MG63 (cell line): Measurements from ENCODE around the gene SECISBP2. TPM values are rescaled to one million over a fixed set of nuclear protein-coding genes. Genes with fewer than 3 reads are reported as not detected.
A peak's percentile ranks its signal among the peaks of the same experiment; 100 is the strongest.
"Not testable (repeated sequence)": the region's sequence is repeated elsewhere in the genome, so short reads cannot be mapped to it uniquely, and the experiment has no call there.

Experiments used
- DNase-seq: peaks from one replicate; pipeline ENCODE4 v3.0.0-alpha.2; 2020
- H3K27me3 ChIP-seq: fragments of 250-450 bp; sonication (Bioruptor Pico); 2 replicates; pipeline ENCODE4 v1.5.1; 2020; ENCODE audit warnings: mild to moderate bottlenecking, moderate library complexity
- H3K36me3 ChIP-seq: fragments of 250-450 bp; sonication (Bioruptor Pico); 2 replicates; pipeline ENCODE4 v1.5.1; 2020; ENCODE audit warnings: mild to moderate bottlenecking, moderate library complexity
- H3K4me3 ChIP-seq: fragments of 250-450 bp; sonication (Bioruptor Pico); 2 replicates; pipeline ENCODE4 v1.5.1; 2020; ENCODE audit warnings: mild to moderate bottlenecking, moderate library complexity
- H3K9me3 ChIP-seq: fragments of 250-450 bp; sonication (Bioruptor Pico); 2 replicates; pipeline ENCODE4 v1.5.1; 2020; ENCODE audit warnings: mild to moderate bottlenecking, moderate library complexity
- total RNA-seq: library from RNA; depleted of rRNA; stranded (reverse); fragments of >200 nt; shearing (Covaris generic); gene quantifications from 2 replicates; pipeline ENCODE4 v1.2.3, GENCODE V29; 2014; ENCODE audit warnings: low replicate concordance

The SECISBP2 gene
- total RNA-seq, 1 experiment from 2014 or later = 9.7 TPM

DNA sequence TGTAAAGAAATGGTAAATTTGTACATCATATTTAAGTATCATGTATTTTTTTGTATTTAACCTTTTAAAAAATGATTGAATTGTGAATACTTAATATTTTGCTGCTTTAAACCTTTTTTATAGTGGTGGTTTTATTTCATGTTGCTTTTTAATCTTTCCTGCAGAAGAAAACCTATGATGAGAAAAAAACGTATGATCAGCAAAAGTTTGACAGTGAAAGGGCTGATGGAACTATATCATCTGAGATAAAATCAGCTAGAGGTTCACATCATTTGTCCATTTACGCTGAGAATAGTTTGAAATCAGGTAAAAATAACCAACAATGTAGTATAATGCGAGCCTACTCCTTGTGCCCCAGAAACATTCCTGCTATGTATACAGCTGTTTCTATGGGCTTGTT is 7.4 kb downstream of the SECISBP2 start:
- no peak for DNase-seq
- no peaks in the 10 kb centered on the region for H3K27me3 ChIP-seq
- no peak overlapping the region for H3K4me3 ChIP-seq
- peaks cover 29% of the 10 kb centered on the region for H3K36me3 ChIP-seq
- H3K9me3 ChIP-seq = no peaks in the 10 kb centered on the region

DNA sequence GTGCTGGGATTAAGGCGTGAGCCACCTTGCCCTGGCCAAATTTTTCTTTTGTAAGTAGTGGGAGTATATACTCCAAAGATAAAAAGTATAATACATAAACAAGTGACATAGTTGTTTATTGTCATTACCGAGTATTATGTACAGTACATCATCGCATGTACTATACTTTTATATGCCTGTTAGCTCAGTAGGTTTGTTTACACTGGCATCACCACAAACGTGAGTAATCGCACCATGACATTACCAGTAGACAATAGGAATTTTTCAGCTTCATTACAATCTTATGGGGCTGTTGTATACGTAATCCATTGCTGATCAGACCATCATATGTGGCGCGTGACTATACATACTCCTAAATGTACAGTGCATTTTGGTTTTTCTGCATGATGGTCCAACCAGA is 9.8 kb downstream of the SECISBP2 start:
- Histone ChIP-seq H3K4me3 (no peak overlapping the region), H3K27me3 (no peaks in the 10 kb centered on the region), H3K36me3 (peaks cover 35% of the 10 kb centered on the region), H3K9me3 (no peaks in the 10 kb centered on the region)
- peak; percentile 63 for DNase-seq

DNA sequence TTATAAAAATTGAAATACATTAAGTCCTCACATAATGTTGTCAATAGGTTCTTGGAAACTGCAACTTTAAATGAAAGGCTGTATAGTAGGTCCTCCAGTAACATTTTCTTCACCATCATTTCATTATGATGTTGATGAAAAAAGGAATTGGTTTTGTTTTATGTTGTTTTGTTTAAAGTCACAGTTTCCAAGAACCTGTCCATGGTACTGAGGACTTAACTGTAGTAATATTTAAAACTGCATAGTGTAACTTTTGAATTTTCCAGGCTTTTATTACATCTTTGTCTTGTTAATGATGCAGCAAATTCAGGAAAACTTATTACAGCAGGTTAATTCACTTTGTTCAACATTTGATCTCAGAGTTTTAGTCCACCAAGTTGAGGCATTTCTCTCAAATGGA is 11.6 kb downstream of the SECISBP2 start:
- Histone ChIP-seq H3K4me3 (no peak overlapping the region), H3K9me3 (no peaks in the 10 kb centered on the region), H3K27me3 (no peaks in the 10 kb centered on the region), H3K36me3 (peaks cover 47% of the 10 kb centered on the region)
- DNase-seq = no peak

DNA sequence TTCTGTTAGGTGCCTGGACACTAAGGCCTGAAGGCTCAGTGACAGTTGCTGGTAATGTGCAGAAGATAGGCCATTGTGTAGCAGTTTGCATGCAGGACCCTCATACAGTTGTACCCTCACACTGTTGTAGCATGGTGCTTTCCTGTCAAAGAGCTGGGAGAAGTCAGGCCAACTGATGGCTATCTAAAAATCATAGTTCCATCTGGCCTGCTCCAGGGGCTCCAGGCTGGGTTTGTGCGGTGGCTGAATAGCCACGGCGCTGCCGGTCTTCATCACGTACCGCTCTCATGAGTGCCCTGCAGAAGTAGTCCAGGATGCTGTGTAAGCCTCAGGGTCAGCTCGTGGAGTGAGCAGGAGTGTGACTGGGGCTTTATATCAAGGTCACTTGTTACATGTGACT is 12.2 kb downstream of the SECISBP2 start:
- H3K4me3 ChIP-seq = no peak overlapping the region
- peaks cover 47% of the 10 kb centered on the region for H3K36me3 ChIP-seq
- no peak for DNase-seq
- H3K9me3 ChIP-seq = no peaks in the 10 kb centered on the region
- H3K27me3 ChIP-seq = no peaks in the 10 kb centered on the region

DNA sequence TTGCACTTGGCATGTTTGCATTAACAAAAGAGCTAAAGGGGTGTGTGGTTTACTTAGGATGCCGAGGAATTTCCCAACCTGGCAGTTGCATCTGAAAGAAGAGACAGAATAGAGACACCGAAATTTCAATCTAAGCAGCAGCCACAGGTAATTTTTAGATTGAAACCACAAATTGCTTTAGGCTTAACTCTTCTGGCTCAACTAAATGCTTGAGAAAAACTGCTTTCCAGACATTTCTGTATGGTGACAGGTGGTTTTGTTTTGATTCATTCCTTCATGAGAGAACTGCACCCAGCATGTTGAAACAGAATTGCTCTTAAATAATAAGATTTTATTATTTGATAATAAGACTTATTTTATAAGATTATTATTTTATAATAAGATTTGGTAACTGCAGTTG is 21.5 kb downstream of the SECISBP2 start:
- Histone ChIP-seq H3K9me3 (no peaks in the 10 kb centered on the region), H3K27me3 (no peaks in the 10 kb centered on the region), H3K4me3 (no peak overlapping the region), H3K36me3 (peaks cover 27% of the 10 kb centered on the region)
- DNase-seq = no peak

DNA sequence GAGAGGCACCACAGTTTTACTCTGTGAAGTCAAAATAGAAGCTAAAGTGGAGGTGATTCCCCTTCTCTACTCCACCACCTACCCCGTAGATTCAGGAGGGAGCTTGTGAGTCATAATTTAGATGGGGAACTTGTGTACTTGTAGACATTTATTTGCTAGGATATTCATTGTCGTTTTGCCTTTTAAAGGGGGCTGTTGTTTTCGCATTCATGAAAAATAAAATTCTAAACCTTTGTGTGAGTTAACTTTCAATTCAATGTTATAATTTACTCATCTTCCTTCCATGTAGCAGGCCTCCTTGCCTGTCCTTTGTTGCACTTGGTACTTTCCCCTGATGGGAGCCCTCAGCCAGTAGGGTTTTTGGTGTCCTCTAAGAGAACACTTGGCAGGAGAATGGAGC is 22.0 kb downstream of the SECISBP2 start:
- H3K36me3 ChIP-seq = peaks cover 31% of the 10 kb centered on the region
- H3K9me3 ChIP-seq = no peaks in the 10 kb centered on the region
- H3K4me3 ChIP-seq = no peak overlapping the region
- DNase-seq = no peak
- no peaks in the 10 kb centered on the region for H3K27me3 ChIP-seq

DNA sequence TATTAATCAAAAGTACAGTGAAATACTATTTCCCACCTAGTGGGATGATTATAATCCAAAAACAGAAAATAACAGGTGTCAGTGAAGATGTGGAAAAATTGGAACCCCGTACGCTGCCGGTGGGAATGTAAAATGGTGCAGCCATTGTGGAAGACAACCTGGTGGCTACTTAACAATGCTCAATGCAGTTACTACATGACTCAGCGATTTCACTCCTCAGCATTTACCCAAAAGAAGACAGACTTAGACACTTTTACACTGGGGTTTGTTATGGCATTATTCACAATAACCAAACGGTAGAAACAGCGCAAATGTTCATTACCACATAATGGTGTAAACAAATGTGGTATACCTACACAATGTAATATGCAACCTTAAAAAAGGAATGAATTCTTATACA is 23.9 kb downstream of the SECISBP2 start:
- H3K27me3 ChIP-seq = no peaks in the 10 kb centered on the region
- DNase-seq = no peak
- H3K4me3 ChIP-seq = no peak overlapping the region
- H3K36me3 ChIP-seq = peaks cover 45% of the 10 kb centered on the region
- no peaks in the 10 kb centered on the region for H3K9me3 ChIP-seq

DNA sequence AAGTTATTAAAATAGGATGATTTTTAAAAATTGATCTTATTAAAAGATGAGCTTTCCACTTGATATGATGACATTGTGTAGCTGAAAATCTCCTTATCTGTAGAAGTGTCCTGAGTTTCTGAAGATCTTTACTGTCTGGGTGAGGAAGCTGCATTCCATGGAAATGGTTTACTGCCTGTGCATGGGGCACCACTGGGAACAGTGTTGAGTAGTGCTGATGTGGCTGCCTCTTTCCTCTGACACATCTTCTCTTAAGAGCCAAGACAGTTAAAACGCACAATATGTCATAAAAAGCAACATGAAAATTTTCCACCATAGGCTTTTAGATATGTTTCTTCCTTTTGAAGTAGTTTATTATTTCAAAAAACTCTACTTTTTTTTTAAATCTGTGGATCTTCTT is 24.6 kb downstream of the SECISBP2 start:
- peaks cover 48% of the 10 kb centered on the region for H3K36me3 ChIP-seq
- DNase-seq = no peak
- H3K27me3 ChIP-seq = no peaks in the 10 kb centered on the region
- H3K4me3 ChIP-seq = no peak overlapping the region
- H3K9me3 ChIP-seq = no peaks in the 10 kb centered on the region

DNA sequence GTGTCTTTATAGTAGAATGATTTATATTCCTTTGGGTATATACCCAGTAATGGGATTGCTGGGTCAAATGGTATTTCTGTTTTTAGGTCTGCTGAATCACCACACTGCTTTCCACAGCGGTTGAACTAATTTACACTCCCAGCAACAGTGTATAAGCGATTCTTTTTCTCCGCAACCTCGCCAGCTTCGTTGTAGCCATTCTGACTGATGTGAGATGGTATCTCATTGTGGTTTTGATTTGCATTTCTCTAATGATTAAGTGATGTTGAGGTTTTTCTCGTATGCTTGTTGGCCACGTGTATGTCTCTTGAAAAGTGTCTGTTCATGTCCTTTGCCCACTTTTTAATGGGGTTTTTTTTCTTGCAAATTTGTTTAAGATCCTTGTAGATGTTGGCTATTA is 25.5 kb downstream of the SECISBP2 start:
- DNase-seq, H3K9me3 ChIP-seq, H3K27me3 ChIP-seq, H3K4me3 ChIP-seq: not testable (repeated sequence)
- peaks cover 54% of the 10 kb centered on the region for H3K36me3 ChIP-seq

DNA sequence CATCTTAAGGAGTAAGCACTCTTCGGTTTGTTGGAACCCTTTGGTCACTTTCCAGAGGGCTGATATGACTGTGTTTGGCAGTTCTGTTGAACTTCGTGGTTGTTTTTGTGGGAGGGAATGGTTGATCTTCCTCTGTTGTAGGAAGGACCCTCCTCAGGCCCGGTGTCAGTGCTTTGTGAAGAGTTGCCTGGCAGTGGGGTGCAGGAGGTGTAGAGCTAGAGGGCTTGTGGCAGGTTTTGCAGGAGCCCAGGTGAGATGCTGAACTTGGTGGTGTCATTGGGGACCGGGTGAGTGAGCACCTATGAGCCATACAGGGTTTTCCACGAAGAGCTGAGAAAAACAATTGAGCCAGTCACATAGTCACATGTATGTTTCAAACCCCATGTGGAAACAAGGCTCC is 27.2 kb downstream of the SECISBP2 start:
- no peak overlapping the region for H3K4me3 ChIP-seq
- peaks cover 56% of the 10 kb centered on the region for H3K36me3 ChIP-seq
- DNase-seq = no peak
- no peaks in the 10 kb centered on the region for H3K9me3 ChIP-seq
- no peaks in the 10 kb centered on the region for H3K27me3 ChIP-seq

DNA sequence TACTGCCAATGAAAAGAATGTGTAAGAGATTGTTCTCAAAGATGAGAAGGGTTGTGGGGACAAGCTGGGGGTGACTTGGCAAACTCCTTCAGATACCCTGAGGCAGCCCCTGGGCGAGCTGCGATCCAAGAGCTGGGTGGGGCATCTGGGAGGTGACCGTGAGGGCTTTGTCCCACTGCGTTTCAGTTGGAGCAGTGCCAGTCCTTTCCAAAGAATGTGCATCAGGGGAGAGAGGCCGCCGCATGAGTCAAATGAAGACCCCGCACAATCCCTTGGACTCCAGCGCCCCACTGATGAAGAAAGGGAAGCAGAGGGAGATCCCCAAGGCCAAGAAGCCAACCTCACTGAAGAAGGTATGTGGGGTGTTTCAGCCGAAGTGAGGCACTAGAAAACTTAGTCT is 28.4 kb downstream of the SECISBP2 start:
- H3K4me3 ChIP-seq = no peak overlapping the region
- peaks cover 49% of the 10 kb centered on the region for H3K36me3 ChIP-seq
- H3K9me3 ChIP-seq = no peaks in the 10 kb centered on the region
- H3K27me3 ChIP-seq = no peaks in the 10 kb centered on the region
- no peak for DNase-seq

DNA sequence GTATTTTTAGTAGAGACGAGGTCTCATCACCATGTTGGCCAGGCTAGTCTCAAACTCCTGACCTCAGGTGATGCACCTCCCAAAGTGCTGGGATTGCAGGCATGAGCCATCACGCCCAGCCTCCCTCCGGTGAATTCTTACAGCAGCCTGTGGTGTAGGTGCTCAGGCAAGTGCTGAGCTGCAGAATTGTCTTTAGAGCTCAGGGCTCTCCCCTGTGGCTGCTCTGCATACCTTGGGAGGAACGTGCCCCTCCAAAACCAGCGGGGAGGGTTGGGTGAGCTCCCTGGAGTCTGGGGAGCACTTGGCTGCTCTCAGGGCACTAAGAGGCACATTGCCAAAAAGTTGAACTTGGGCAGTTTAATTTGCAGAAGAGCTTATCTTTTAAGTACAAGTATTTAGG is 29.4 kb downstream of the SECISBP2 start:
- DNase-seq = no peak
- Histone ChIP-seq H3K9me3 (no peaks in the 10 kb centered on the region), H3K27me3 (no peaks in the 10 kb centered on the region), H3K4me3 (no peak overlapping the region), H3K36me3 (peaks cover 43% of the 10 kb centered on the region)

DNA sequence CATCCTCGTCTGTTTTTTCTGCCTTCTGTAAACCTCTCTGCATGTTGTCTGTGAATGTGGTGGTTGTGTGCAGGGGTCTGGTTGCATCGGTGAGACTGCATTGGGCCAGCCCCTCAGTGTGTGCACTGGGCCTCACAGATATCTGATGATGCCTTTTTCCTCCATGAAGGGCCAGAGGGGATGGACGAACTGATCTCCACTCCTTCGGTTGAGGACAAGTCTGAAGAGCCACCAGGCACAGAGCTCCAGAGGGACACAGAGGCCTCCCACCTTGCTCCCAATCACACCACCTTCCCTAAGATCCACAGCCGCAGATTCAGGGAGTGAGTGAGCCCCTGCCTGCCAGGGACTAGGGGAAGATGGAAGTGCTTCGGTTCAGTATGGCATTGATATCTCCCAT is 31.3 kb downstream of the SECISBP2 start:
- Histone ChIP-seq H3K4me3 (no peak overlapping the region), H3K9me3 (no peaks in the 10 kb centered on the region), H3K27me3 (no peaks in the 10 kb centered on the region), H3K36me3 (peaks cover 42% of the 10 kb centered on the region)
- no peak for DNase-seq

DNA sequence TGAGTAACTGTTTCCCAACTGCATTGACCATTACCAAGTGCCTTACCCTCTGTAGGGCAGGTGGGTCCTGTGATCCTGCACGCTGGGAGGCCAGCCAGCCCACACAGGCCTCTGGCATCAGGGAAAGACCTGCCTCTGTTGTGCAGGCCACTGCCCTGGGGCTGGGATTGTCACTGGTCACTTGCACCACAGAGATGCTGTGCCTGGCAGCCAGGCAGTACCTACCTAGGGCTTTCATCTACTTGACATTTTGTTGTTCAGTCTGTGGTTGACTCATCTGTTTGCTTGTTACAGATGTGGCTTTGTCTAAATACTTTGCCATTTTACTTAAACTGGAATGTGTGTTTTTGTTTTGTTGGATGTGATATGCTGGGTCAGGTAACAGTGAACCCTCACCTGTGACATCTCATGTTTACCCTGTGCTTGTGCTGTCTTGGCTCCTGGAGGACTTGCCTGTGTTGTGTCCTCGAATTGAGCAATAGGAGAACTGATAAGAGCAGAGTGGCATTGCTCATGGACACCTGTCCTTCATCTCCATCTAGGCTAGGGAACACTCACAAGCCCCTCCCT is 32.8 kb downstream of the SECISBP2 start:
- Histone ChIP-seq H3K9me3 (no peaks in the 10 kb centered on the region), H3K4me3 (no peak overlapping the region), H3K27me3 (no peaks in the 10 kb centered on the region), H3K36me3 (peaks cover 37% of the 10 kb centered on the region)
- no peak for DNase-seq

DNA sequence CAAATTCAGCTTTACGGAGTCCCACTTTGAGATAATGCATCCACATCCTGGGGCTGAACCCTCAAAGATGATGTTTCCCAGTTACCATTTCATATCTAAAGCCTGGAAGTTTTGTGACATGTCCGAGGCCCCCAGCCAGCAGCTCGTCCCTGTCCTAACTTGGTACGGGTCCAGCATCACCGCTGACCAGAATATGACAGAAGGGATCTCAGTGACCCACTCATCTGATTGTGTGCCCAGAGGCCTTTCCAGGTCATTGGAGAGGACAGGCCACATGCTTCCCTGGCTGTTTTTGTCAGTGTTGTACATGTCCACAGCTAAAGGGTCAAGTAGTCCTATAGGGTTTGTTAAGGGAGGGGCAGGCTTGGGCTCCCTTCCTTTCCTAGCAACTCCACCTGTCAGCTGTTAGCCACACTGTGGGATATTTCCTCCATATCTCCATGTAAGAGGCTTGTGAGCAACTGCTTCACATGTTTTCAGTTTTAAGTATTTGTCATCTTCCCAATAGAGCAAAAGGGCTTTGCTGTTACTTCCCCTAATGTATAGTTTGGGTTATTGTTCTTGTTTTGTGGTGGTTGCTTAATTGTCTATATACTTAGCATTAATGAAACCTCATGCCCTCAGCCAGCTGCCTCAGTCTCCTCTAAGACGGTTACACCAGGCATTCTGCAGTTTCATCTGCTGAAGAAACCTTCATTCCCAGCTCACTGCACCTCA is 33.4 kb downstream of the SECISBP2 start:
- Histone ChIP-seq H3K9me3 (no peaks in the 10 kb centered on the region), H3K27me3 (no peaks in the 10 kb centered on the region), H3K4me3 (no peak overlapping the region), H3K36me3 (peaks cover 33% of the 10 kb centered on the region)
- no peak for DNase-seq

DNA sequence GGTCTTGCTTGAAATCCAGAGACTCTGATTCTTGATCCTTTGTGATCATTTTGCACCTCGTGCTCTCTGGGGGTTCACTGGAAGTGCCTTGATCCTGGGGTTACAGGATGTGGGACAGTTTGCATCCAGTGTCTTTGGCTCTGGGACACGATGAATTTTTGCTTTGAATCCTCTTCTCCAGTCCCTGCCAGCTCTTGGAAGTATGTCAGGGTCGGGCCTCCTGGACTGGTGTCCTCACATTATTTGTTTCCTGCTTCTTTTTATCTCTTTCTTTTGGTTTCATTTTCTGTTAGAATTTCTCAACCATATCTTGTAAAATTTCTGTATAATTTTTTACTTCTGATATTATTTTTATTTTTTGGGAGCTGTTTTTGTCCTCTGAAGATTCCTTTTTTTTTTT is 34.2 kb downstream of the SECISBP2 start:
- H3K9me3 ChIP-seq = no peaks in the 10 kb centered on the region
- no peak for DNase-seq
- H3K4me3 ChIP-seq = no peak overlapping the region
- no peaks in the 10 kb centered on the region for H3K27me3 ChIP-seq
- peaks cover 33% of the 10 kb centered on the region for H3K36me3 ChIP-seq

DNA sequence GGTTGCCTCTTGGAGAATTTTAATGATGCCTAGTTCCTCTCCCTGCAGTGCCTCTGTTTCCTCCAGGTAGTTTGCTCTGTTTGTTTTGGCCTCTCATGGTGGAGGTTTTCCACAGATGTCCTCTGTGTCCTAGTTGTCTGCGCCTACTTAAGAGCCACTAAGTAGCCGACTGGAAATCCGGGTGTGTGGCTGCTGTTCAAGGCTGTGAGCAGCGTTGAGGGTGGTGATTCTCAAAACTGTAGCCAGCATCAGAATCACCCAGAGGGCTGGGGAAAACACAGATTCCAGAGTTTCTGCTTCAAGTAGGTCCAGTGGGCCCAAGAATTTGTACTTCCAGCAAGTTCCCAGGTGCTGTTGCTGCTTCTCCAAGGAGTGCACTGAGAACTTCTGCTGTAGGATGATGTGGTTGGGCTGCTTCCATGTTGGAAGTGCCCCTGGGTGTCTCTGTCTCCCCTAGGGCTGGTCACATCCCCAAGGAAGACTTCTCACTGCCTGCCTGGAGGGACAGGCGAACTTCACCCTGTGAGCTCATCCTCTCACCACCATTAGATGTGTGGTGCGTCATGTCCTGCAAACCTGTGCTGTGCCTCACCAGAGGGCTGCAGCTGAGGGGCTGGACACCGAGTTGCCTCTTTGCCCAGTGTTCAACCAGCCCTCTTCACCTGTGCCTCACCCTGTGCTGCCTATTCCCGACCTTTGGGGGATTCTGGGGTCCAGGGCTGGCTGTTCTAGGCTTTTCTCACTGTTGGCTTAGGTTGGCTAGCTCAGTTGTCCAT is 34.8 kb downstream of the SECISBP2 start:
- no peak for DNase-seq
- no peak overlapping the region for H3K4me3 ChIP-seq
- H3K27me3 ChIP-seq = no peaks in the 10 kb centered on the region
- peaks cover 30% of the 10 kb centered on the region for H3K36me3 ChIP-seq
- H3K9me3 ChIP-seq = no peaks in the 10 kb centered on the region

DNA sequence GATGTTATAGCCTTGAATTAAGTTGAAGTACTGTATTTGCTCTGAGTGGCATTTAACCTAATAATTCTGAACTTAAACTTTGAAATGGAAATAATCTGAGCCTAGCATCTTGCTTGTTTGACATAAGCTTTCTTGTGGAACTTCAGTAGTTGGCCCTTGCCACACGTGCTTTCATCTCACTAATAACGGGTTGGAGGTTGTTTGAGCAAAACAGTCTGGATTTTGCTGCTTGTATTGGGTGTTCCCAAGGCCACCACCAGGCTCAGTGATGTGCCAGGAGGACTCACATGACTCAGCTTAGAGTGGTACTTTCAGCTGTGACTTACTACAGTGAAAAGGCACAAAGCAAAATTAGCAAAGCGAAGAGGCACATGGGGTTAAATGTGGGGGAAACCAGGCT is 35.7 kb downstream of the SECISBP2 start:
- Histone ChIP-seq H3K27me3 (no peaks in the 10 kb centered on the region), H3K4me3 (no peak overlapping the region), H3K9me3 (no peaks in the 10 kb centered on the region), H3K36me3 (peaks cover 25% of the 10 kb centered on the region)
- DNase-seq = no peak
